Osteoblast (primary cell): ENCODE results near the gene SH3PXD2B. TPM values are rescaled to one million over a fixed set of nuclear protein-coding genes. Genes with fewer than 3 reads are reported as not detected.

Experiments used
- DNase-seq: peaks from one replicate; pipeline ENCODE4 v3.0.0; 2011; ENCODE audit warnings: low spot score, mixed read lengths; ENCODE audit not compliant: insufficient read length; ENCODE audit errors: missing footprints
- H2AFZ ChIP-seq: 2 replicates; pipeline ENCODE4 v1.6.0; 2011; ENCODE audit warnings: mild to moderate bottlenecking, low read length
- H3K27ac ChIP-seq: 2 replicates; pipeline ENCODE4 v1.5.1; 2011; ENCODE audit warnings: mild to moderate bottlenecking, low read depth, low read length, moderate library complexity
- H3K27me3 ChIP-seq: 2 replicates; pipeline ENCODE4 v1.6.0; 2012; ENCODE audit warnings: mild to moderate bottlenecking, control low read depth, inconsistent platforms, low read length, moderate library complexity; ENCODE audit not compliant: insufficient read depth
- H3K36me3 ChIP-seq: 2 replicates; pipeline ENCODE4 v1.5.1; 2011; ENCODE audit warnings: mild to moderate bottlenecking, low read length, control low read depth, moderate library complexity; ENCODE audit not compliant: insufficient read depth
- H3K4me1 ChIP-seq: 2 replicates; pipeline ENCODE4 v1.5.1; 2011; ENCODE audit warnings: mild to moderate bottlenecking, low read length, control low read depth, moderate library complexity; ENCODE audit not compliant: insufficient read depth
- H3K4me2 ChIP-seq: 2 replicates; pipeline ENCODE4 v1.6.0; 2011; ENCODE audit warnings: mild to moderate bottlenecking, low read length; ENCODE audit not compliant: insufficient read depth
- H3K4me3 ChIP-seq: fragments of 200-600 bp; sonication (generic); 3 replicates; pipeline ENCODE4 v1.5.1; 2012; ENCODE audit warnings: mild to moderate bottlenecking, low read length, inconsistent platforms; ENCODE audit not compliant: insufficient read depth
- H3K79me2 ChIP-seq: 2 replicates; pipeline ENCODE4 v1.6.0; 2012; ENCODE audit warnings: mild to moderate bottlenecking, low read length, control low read depth, inconsistent platforms; ENCODE audit not compliant: insufficient read depth
- H3K9me3 ChIP-seq: 2 replicates; pipeline ENCODE4 v1.5.1; 2011; ENCODE audit warnings: low read depth, low read length, control low read depth
- H4K20me1 ChIP-seq: 2 replicates; pipeline ENCODE4 v1.6.0; 2012; ENCODE audit warnings: mild to moderate bottlenecking, low read length, control low read depth; ENCODE audit not compliant: insufficient read depth
- CTCF ChIP-seq: IDR thresholded peaks from 2 replicates; pipeline ENCODE4 v1.5.1; 2011; ENCODE audit warnings: mild to moderate bottlenecking, low read depth, low read length, moderate library complexity; ENCODE audit errors: extremely low read depth
- total RNA-seq: library from RNA; depleted of rRNA; stranded (reverse); fragments of >200 nt; gene quantifications from 2 replicates; pipeline ENCODE4 v1.2.3, GENCODE V29; 2012

The SH3PXD2B gene
- total RNA-seq, 1 donor, result 58.3 TPM

- Histone ChIP-seq H3K79me2 (no peaks in the 10 kb centered on the region), H4K20me1 (peaks cover 5% of the 10 kb centered on the region), H3K27me3 (no peaks in the 10 kb centered on the region), H3K4me2 (no peak overlapping the region), H3K27ac (no peak overlapping the region), H3K4me1 (peaks cover 11% of the 10 kb centered on the region), H3K9me3 (no peaks in the 10 kb centered on the region), H3K4me3 (no peak overlapping the region), H2AFZ (no peak overlapping the region), H3K36me3 (peaks cover 26% of the 10 kb centered on the region)
- TF ChIP-seq CTCF, result no peak
- DNase-seq, result no peak
Measured at GRCh38 chr5:172365948-172366608, 88.2 kb downstream of the SH3PXD2B start.

DNA sequence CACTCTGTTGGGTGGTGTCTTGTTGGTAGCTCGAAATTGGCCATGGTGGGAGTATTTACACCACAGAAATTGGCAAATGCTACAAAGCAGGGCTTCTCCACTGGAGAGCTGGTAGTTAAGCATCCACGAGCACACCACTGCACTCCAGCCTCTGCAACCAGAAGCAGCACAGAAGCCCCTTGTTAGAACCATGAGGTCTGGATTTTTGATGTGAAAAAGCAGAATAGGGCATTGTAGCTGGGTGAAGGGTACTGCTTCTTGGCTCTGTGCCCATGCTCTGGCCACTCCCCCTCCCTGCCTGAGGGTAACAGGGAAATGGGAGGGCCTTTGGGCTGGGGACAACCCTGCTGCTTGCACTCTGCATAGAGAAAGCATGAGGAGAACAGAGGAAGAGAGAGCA, 89.6 kb downstream of the SH3PXD2B start:
- Histone ChIP-seq H4K20me1 (no peaks in the 10 kb centered on the region), H3K27me3 (no peaks in the 10 kb centered on the region), H3K4me3 (no peak overlapping the region), H3K4me1 (peaks cover 13% of the 10 kb centered on the region), H3K79me2 (no peaks in the 10 kb centered on the region), H2AFZ (no peak overlapping the region), H3K9me3 (no peaks in the 10 kb centered on the region), H3K36me3 (peaks cover 30% of the 10 kb centered on the region), H3K4me2 (no peak overlapping the region), H3K27ac (no peak overlapping the region)
- DNase-seq, result no peak
- TF ChIP-seq CTCF, result no peak

DNA sequence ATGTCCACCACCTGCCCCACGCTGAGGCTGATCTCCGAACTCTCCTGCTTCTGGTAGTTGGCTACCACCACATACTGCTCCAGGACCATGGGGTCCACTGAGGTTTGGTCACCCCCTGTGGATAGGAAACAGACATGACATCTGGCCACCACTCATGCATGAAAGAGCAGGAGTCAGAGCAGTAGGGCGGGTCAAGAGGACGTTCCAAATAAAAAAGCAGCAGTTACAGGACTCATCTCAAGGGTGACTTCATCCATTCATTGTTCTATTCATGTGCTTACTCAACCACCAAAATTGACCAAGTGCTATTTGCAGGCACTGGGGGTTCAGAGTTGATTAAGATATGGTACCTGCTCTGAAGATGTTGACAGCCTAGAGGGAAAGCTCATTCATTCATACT, 91.6 kb downstream of the SH3PXD2B start:
- Histone ChIP-seq H4K20me1 (no peaks in the 10 kb centered on the region), H3K36me3 (peaks cover 44% of the 10 kb centered on the region), H3K4me3 (no peak overlapping the region), H3K27ac (peak overlapping the region; percentile 98), H3K4me2 (no peak overlapping the region), H2AFZ (no peak overlapping the region), H3K79me2 (no peaks in the 10 kb centered on the region), H3K9me3 (no peaks in the 10 kb centered on the region), H3K4me1 (peaks cover 13% of the 10 kb centered on the region), H3K27me3 (no peaks in the 10 kb centered on the region)
- DNase-seq, result no peak
- no peak for TF ChIP-seq CTCF

GRCh38 chr5:172361566-172362238, 92.6 kb downstream of the SH3PXD2B start:
- peak overlapping the region; percentile 51 for H3K4me2 ChIP-seq
- TF ChIP-seq CTCF, result no peak
- no peaks in the 10 kb centered on the region for H3K79me2 ChIP-seq

More at GRCh38 chr5:172361566-172362238, 92.6 kb downstream of the SH3PXD2B start:
- H3K4me3 ChIP-seq, result no peak overlapping the region
- H4K20me1 ChIP-seq, result no peaks in the 10 kb centered on the region
- peaks cover 45% of the 10 kb centered on the region for H3K36me3 ChIP-seq
- peak overlapping the region; percentile 98 for H3K27ac ChIP-seq
- no peaks in the 10 kb centered on the region for H3K27me3 ChIP-seq
- DNase-seq, result peak; percentile 92
- H3K9me3 ChIP-seq, result no peaks in the 10 kb centered on the region
- peak overlapping the region; percentile 44 for H2AFZ ChIP-seq
- peaks cover 13% of the 10 kb centered on the region for H3K4me1 ChIP-seq
